HEK293 (cell line): ENCODE measurements around the gene ACTA1.

ENCODE experiments used
- CTCF ChIA-PET: fragments of 350-600 bp; formaldehyde crosslinking; extraction: SDS; loops from one replicate; lab custom pipeline; 2021; ENCODE audit warnings: antibody characterized with exemption; lab: Yijun Ruan, JAX
- POLR2A ChIA-PET: fragments of 300-600 bp; formaldehyde crosslinking; extraction: SDS; loops from one replicate; lab custom pipeline; 2020; ENCODE audit warnings: antibody characterized with exemption, inconsistent platforms; lab: Yijun Ruan, JAX
- H3K27ac ChIP-seq: fragments of 200-500 bp; sonication (Bioruptor generic); 2 replicates; pipeline ENCODE4 v1.5.1; 2014; ENCODE audit warnings: low read depth, low read length, control low read depth, inconsistent platforms; ENCODE audit errors: extremely low read depth
- H3K36me3 ChIP-seq, 2 experiments: fragments of 200-500 bp in 1 of 2; sonication (Bioruptor generic) in 1 of 2; 1 replicate in 1 of 2; 2 replicates in 1 of 2; pipeline ENCODE4 v1.5.1; 2014 to 2017; ENCODE audit warnings: inconsistent platforms in 2 of 2, low read length in 2 of 2; ENCODE audit not compliant: control insufficient read depth in 2 of 2, insufficient read depth in 1 of 2
- H3K4me1 ChIP-seq: fragments of 200-500 bp; sonication (Bioruptor generic); 2 replicates; pipeline ENCODE4 v1.5.1; 2014; ENCODE audit warnings: mild to moderate bottlenecking, low read length, inconsistent platforms; ENCODE audit not compliant: control insufficient read depth, insufficient read depth
- H3K4me3 ChIP-seq: 2 replicates; pipeline ENCODE4 v1.5.1; 2011; ENCODE audit warnings: low read depth, mild to moderate bottlenecking, control low read depth, low read length, moderate library complexity
- H3K9me3 ChIP-seq: fragments of 200-500 bp; sonication (Bioruptor generic); 2 replicates; pipeline ENCODE4 v1.5.1; 2014; ENCODE audit warnings: low read depth, low read length, inconsistent platforms; ENCODE audit not compliant: control insufficient read depth, insufficient read depth
- ATF2 ChIP-seq: fragments of 450-650 bp; formaldehyde crosslinking; IDR thresholded peaks from 2 replicates; pipeline ENCODE4 v1.5.1; 2016; ENCODE audit warnings: missing biosample characterization, missing genetic modification characterization, low read depth
- GFI1B ChIP-seq: fragments of 450-650 bp; formaldehyde crosslinking; IDR thresholded peaks from 2 replicates; pipeline ENCODE4 v1.5.1; 2016; ENCODE audit warnings: missing biosample characterization, missing genetic modification characterization
- KLF1 ChIP-seq: fragments of 450-650 bp; formaldehyde crosslinking; IDR thresholded peaks from 2 replicates; pipeline ENCODE4 v1.5.1; 2016; ENCODE audit warnings: missing biosample characterization, missing genetic modification characterization
- KLF17 ChIP-seq: fragments of 450-650 bp; formaldehyde crosslinking; IDR thresholded peaks from 2 replicates; pipeline ENCODE4 v1.5.1; 2016; ENCODE audit warnings: missing biosample characterization, missing genetic modification characterization
- KLF7 ChIP-seq: fragments of 450-650 bp; formaldehyde crosslinking; IDR thresholded peaks from 2 replicates; pipeline ENCODE4 v1.5.1; 2016; ENCODE audit warnings: missing biosample characterization, missing genetic modification characterization, borderline replicate concordance
- RBAK ChIP-seq: fragments of 450-650 bp; formaldehyde crosslinking; IDR thresholded peaks from 2 replicates; pipeline ENCODE4 v1.5.1; 2016; ENCODE audit warnings: missing biosample characterization, missing genetic modification characterization
- SCRT2 ChIP-seq: fragments of 450-650 bp; formaldehyde crosslinking; IDR thresholded peaks from 2 replicates; pipeline ENCODE4 v1.5.1; 2016; ENCODE audit warnings: missing biosample characterization, missing genetic modification characterization
- ZBTB17 ChIP-seq: fragments of 450-650 bp; formaldehyde crosslinking; IDR thresholded peaks from 2 replicates; pipeline ENCODE4 v1.5.1; 2016; ENCODE audit warnings: missing biosample characterization, missing genetic modification characterization
- ZNF157 ChIP-seq: fragments of 450-650 bp; formaldehyde crosslinking; IDR thresholded peaks from 2 replicates; pipeline ENCODE4 v1.5.1; 2016; ENCODE audit warnings: missing biosample characterization, missing genetic modification characterization
- ZNF169 ChIP-seq: fragments of 450-650 bp; formaldehyde crosslinking; IDR thresholded peaks from 2 replicates; pipeline ENCODE4 v1.5.1; 2016; ENCODE audit warnings: missing biosample characterization, missing genetic modification characterization
- ZNF184 ChIP-seq: fragments of 450-650 bp; IDR thresholded peaks from 2 replicates; pipeline ENCODE4 v1.5.1; 2018; ENCODE audit warnings: missing biosample characterization, mild to moderate bottlenecking, missing genetic modification characterization
- ZNF26 ChIP-seq: fragments of 450-650 bp; formaldehyde crosslinking; IDR thresholded peaks from 2 replicates; pipeline ENCODE4 v1.5.1; 2016; ENCODE audit warnings: missing biosample characterization, missing genetic modification characterization
- ZNF266 ChIP-seq: fragments of 450-650 bp; formaldehyde crosslinking; IDR thresholded peaks from 2 replicates; pipeline ENCODE4 v1.5.1; 2016; ENCODE audit warnings: missing biosample characterization, missing genetic modification characterization, low read depth
- ZNF404 ChIP-seq: fragments of 450-650 bp; formaldehyde crosslinking; IDR thresholded peaks from 2 replicates; pipeline ENCODE4 v1.5.1; 2017; ENCODE audit warnings: missing biosample characterization, missing genetic modification characterization
- ZNF654 ChIP-seq: fragments of 450-650 bp; formaldehyde crosslinking; IDR thresholded peaks from 2 replicates; pipeline ENCODE4 v1.5.1; 2016; ENCODE audit warnings: low read depth, missing biosample characterization, missing genetic modification characterization
- ZNF664 ChIP-seq: fragments of 450-650 bp; formaldehyde crosslinking; IDR thresholded peaks from 2 replicates; pipeline ENCODE4 v1.5.1; 2016; ENCODE audit warnings: missing biosample characterization, missing genetic modification characterization
- ZNF670 ChIP-seq: fragments of 450-650 bp; formaldehyde crosslinking; IDR thresholded peaks from 2 replicates; pipeline ENCODE4 v1.5.1; 2016; ENCODE audit warnings: missing biosample characterization, missing genetic modification characterization, low read depth
- ZSCAN4 ChIP-seq: fragments of 450-650 bp; formaldehyde crosslinking; IDR thresholded peaks from 2 replicates; pipeline ENCODE4 v1.5.1; 2017; ENCODE audit warnings: missing biosample characterization, missing genetic modification characterization

ACTA1 gene

GRCh38 chr1:229470406-229471043 is 36.6 kb upstream of the ACTA1 start:
- Histone ChIP-seq H3K9me3 (no peaks in the 10 kb centered on the region), H3K4me3 (no peak overlapping the region), H3K36me3 (peaks cover 82 to 90% of the 10 kb centered on the region in 2 experiments), H3K4me1 (no peaks in the 10 kb centered on the region), H3K27ac (no peak overlapping the region)
- ChIA-PET CTCF (interaction anchor here (0.9 to 1.2 kb wide), 3 partner anchors 10 to 808 kb away, joined by 3 to 4 read pairs (median 3); no protein-coding TSS in a partner anchor), POLR2A (no interaction called here)
- no peak for TF ChIP-seq KLF7 (tag by site-specific recombination)
- no peak for TF ChIP-seq ZSCAN4 (tag by site-specific recombination)
- no peak for TF ChIP-seq KLF17 (tag by site-specific recombination)
- TF ChIP-seq SCRT2 (tag by site-specific recombination), result no peak
- TF ChIP-seq ZNF169 (tag by site-specific recombination), result no peak
- TF ChIP-seq ZNF404 (tag by site-specific recombination), result no peak
- TF ChIP-seq ZNF664, result no peak
- no peak for TF ChIP-seq ZNF157 (tag by site-specific recombination)
- TF ChIP-seq KLF1 (tag by site-specific recombination), result no peak
- no peak for TF ChIP-seq ZNF184 (tag by site-specific recombination)

GRCh38 chr1:229466887-229467286 is 33.0 kb upstream of the ACTA1 start:
- Histone ChIP-seq H3K9me3 (no peaks in the 10 kb centered on the region), H3K27ac (no peak overlapping the region)
- TF ChIP-seq ZNF26 (tag by site-specific recombination), result no peak
- peak; percentile 65 for TF ChIP-seq ATF2 (tag by site-specific recombination)
- TF ChIP-seq ZNF654 (tag by site-specific recombination), result no peak
- TF ChIP-seq ZNF266 (tag by site-specific recombination), result no peak
- TF ChIP-seq RBAK, result no peak
- no peak for TF ChIP-seq ZBTB17 (tag by site-specific recombination)
- TF ChIP-seq GFI1B (tag by site-specific recombination), result no peak
- no peak for TF ChIP-seq ZNF670
- TF ChIP-seq, all 188 proteins: peak for 1
- peaks cover 87 to 96% of the 10 kb centered on the region in 2 experiments for H3K36me3 ChIP-seq
- POLR2A ChIA-PET, result interaction anchor here (0.6 kb wide), 1 partner anchor 20 kb away, joined by 5 read pairs; no protein-coding TSS in a partner anchor
- CTCF ChIA-PET, result interaction anchor here (1.4 to 2.9 kb wide), 3 partner anchors 15 to 209 kb away, joined by 3 to 27 read pairs (median 16); no protein-coding TSS in a partner anchor
- H3K4me1 ChIP-seq, result no peaks in the 10 kb centered on the region
- no peak overlapping the region for H3K4me3 ChIP-seq
